ENCODE results near the gene ACACA. TPM values are rescaled to one million over a fixed set of nuclear protein-coding genes. Genes with fewer than 3 reads are reported as not detected.
A peak's percentile ranks its signal among the peaks of the same experiment; 100 is the strongest.
"Not testable (repeated sequence)": the region's sequence is repeated elsewhere in the genome, so short reads cannot be mapped to it uniquely, and the experiment has no call there.

The ACACA gene
- polyA plus RNA-seq (2011; rRNA removed) (53.6 and 57.9 TPM in 2 replicates), polyA minus RNA-seq (2011; rRNA and poly(A)+ RNA removed) (161 and 163 TPM in 2 replicates)

DNA sequence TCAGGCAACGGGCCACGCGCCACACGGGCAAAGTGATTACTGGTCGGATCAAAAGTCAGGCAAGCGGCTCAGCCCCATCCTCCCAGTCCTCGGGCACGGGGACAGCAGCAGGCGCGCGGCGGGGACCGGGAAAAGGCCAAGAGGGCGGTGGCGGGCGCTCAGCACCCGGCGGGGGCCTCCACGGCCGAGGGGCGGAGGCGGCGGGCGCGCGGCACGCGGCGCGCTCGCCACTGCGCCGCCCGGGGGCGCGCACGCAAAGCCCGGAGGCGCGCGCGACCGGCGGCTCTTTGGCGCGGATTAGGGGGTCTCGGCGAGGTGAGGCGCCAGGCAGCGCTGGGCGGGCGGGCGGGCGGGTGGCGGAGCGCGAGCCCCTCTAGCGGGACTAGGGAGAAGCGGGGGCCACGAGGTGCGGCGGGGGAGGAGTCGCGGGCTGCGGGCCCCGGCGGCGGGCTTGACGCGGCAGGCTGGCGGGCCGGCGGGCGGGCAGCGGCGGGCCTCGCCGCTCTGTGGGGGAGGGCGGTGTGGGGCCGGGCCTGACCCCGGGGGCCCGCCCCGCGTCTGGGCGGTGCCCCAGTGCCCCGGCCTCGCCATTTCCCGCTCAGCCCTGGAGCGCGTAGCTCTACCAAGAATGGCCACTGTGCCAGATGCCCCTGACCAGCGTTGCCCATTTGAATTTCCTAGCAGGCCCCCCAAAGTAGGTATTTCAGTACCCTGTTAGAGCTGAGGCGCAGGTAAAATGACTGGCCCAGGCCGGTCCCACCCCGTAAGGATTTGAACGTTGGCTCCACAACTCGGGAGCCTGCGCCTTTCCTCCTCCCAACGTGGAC lies at the start of gene ACACA, which contains the start of gene TADA2A:
ACACA (minus strand) TSS at position 202 of the 827 bp plus-strand sequence. CDS start 537 bp downstream, outside the sequence.
TADA2A (plus strand) TSS at position 252 of the 827 bp plus-strand sequence. CDS start 4,480 bp downstream, outside the sequence.
- H3K9me3 ChIP-seq (ENCODE audit: control insufficient read depth, insufficient read depth, low read length): no peaks in the 10 kb centered on the region; the same call in 1 of the 2 replicates
- no peak for DNase-seq (ENCODE audit: low read depth, low spot score)
- POLR2A ChIA-PET: interaction anchor here (0.6 to 1.2 kb wide), 5 partner anchors 14 to 300 kb away, joined by 3 to 6 read pairs (median 4); no protein-coding TSS in a partner anchor
- H3K27ac ChIP-seq (ENCODE audit: low read depth, low read length): peak within 1 kb of the TSS; percentile 59
- CTCF ChIA-PET: interaction anchor here (0.6 to 2.9 kb wide), 3 partner anchors 9 to 782 kb away, joined by 3 to 12 read pairs (median 3); no protein-coding TSS in a partner anchor
- peak within 1 kb of the TSS; percentile 87 for H3K4me3 ChIP-seq (ENCODE audit: low read depth, low read length)
- TF ChIP-seq, protein P1, sequence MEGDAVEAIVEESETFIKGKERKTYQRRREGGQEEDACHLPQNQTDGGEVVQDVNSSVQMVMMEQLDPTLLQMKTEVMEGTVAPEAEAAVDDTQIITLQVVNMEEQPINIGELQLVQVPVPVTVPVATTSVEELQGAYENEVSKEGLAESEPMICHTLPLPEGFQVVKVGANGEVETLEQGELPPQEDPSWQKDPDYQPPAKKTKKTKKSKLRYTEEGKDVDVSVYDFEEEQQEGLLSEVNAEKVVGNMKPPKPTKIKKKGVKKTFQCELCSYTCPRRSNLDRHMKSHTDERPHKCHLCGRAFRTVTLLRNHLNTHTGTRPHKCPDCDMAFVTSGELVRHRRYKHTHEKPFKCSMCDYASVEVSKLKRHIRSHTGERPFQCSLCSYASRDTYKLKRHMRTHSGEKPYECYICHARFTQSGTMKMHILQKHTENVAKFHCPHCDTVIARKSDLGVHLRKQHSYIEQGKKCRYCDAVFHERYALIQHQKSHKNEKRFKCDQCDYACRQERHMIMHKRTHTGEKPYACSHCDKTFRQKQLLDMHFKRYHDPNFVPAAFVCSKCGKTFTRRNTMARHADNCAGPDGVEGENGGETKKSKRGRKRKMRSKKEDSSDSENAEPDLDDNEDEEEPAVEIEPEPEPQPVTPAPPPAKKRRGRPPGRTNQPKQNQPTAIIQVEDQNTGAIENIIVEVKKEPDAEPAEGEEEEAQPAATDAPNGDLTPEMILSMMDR (IDR thresholded peaks at IDR 0.05; ENCODE audit: low read depth, low read length): no peak
- H3K27me3 ChIP-seq (ENCODE audit: control insufficient read depth, insufficient read depth, low read length): no peaks in the 10 kb centered on the region

- CTCF ChIA-PET: interaction anchor here (2.6 kb wide), 1 partner anchor 12 kb away, joined by 12 read pairs; no protein-coding TSS in a partner anchor
- H3K27ac ChIP-seq (ENCODE audit: low read depth, low read length): no peak overlapping the region
Measured at GRCh38 chr17:37450112-37450511, 43.5 kb upstream of the ACACA start.

DNA sequence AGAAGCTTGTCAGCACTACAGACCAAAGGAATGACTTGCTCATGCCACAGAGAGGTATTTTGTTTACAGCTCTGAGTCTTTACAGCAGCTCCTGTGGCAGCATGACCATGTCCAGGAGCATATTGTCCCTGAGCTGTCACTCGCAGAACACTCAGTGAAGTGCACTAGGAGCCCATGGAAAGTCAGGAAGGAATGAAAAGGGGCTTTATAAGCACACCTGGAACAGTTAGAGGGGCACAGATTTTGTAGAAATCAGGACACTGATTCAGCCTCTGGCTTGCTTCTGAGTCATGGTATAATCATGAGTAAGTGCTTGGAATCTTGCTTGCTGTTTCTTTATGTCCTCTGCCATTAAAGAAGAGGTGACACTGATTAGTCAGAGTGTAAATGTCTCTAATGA lies 41.0 kb upstream of the ACACA start:
- ChIA-PET CTCF (interaction anchor here (0.5 to 1.4 kb wide), 3 partner anchors 10 to 74 kb away, joined by 3 to 6 read pairs (median 4); no protein-coding TSS in a partner anchor), POLR2A (interaction anchor here (0.6 kb wide), 1 partner anchor 44 kb away, joined by 3 read pairs; no protein-coding TSS in a partner anchor)
- TF ChIP-seq, protein P1 (IDR thresholded peaks at IDR 0.05; ENCODE audit: low read depth, low read length): no peak

More at GRCh38 chr17:37450112-37450511, 43.5 kb upstream of the ACACA start:
- TF ChIP-seq, protein P1 (IDR thresholded peaks at IDR 0.05; ENCODE audit: low read depth, low read length): no peak
- Histone ChIP-seq H3K9me3 (ENCODE audit: control insufficient read depth, insufficient read depth, low read length) (no peaks in the 10 kb centered on the region), H3K27me3 (ENCODE audit: control insufficient read depth, insufficient read depth, low read length) (no peaks in the 10 kb centered on the region), H3K4me3 (ENCODE audit: low read depth, low read length) (no peak overlapping the region)
- POLR2A ChIA-PET: no interaction called here
- no peak for DNase-seq (ENCODE audit: low read depth, low spot score)

DNA sequence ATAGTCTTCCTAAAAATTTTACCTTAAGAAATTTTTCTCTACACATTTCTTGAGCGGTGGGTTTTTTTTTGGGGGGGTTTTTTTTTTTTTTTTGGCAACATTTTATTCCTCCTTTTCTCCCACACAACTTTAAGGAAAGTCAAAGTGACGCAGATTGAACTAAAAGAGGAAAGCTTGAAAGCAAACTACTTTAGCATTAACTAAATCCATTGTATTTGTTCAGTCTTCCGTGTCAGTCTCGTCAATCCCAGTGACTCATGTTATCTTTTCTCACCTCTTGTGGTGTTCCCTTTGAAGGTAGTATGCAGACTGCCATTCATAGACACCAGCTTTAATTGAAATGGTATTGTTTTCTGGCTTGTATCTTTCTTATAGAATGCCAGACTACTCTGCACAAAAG lies 39.4 kb upstream of the ACACA start:
- CTCF ChIA-PET: interaction anchor here (0.9 to 1.1 kb wide), 2 partner anchors 73 to 81 kb away, joined by 3 read pairs; no protein-coding TSS in a partner anchor

More for the DNA sequence above, 41.0 kb upstream of the ACACA start:
- Histone ChIP-seq H3K27ac (ENCODE audit: low read depth, low read length) (peak overlapping the region; percentile 53), H3K4me3 (ENCODE audit: low read depth, low read length) (no peak overlapping the region), H3K27me3 (ENCODE audit: control insufficient read depth, insufficient read depth, low read length) (no peaks in the 10 kb centered on the region), H3K9me3 (ENCODE audit: control insufficient read depth, insufficient read depth, low read length) (no peaks in the 10 kb centered on the region)
- DNase-seq (ENCODE audit: low read depth, low spot score): no peak

DNA sequence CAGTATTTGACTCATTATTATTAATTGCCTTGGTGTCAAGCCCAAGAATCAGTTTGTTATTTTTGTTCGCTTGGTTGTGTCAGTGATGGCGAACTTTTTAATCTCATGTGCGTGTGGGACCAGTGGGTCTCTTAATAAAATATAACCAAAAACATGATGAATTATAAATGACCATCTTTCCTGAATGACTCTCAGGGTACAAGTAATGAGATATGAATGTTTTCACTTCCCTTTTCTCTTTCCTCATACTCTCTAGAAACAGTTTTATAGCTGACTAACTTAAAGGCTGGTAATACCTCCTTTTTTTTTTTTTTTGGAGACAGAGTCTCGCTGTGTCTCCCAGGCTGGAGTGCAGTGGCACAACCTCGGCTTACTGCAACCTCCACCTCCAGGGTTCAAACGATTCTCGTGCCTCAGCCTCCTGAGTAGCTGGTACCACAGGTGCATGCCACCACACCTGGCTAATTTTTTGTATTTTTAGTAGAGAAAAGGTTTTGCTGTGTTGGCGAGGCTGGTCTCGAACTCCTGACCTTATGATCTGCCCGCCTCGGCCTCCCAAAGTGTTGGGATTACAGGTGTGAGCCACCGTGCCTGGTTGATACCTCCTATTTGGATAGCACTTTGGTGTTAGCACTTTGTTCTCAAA lies 34.9 kb upstream of the ACACA start:
- POLR2A ChIA-PET: interaction anchor here (0.7 to 1.2 kb wide), 4 partner anchors 11 to 47 kb away, joined by 4 to 6 read pairs (median 5); no protein-coding TSS in a partner anchor
- H3K27me3 ChIP-seq (ENCODE audit: control insufficient read depth, insufficient read depth, low read length); H3K9me3 ChIP-seq (ENCODE audit: control insufficient read depth, insufficient read depth, low read length); CTCF ChIA-PET; H3K4me3 ChIP-seq (ENCODE audit: low read depth, low read length): not testable (repeated sequence)
- peak; percentile 33 for DNase-seq (ENCODE audit: low read depth, low spot score)
- H3K27ac ChIP-seq (ENCODE audit: low read depth, low read length): peak overlapping the region; percentile 21

More for the DNA sequence above, 39.4 kb upstream of the ACACA start:
- H3K27me3 ChIP-seq (ENCODE audit: control insufficient read depth, insufficient read depth, low read length): no peaks in the 10 kb centered on the region
- DNase-seq (ENCODE audit: low read depth, low spot score): no peak
- no peak overlapping the region for H3K27ac ChIP-seq (ENCODE audit: low read depth, low read length)
- H3K9me3 ChIP-seq (ENCODE audit: control insufficient read depth, insufficient read depth, low read length): no peaks in the 10 kb centered on the region
- POLR2A ChIA-PET: no interaction called here
- no peak overlapping the region for H3K4me3 ChIP-seq (ENCODE audit: low read depth, low read length)
- TF ChIP-seq, protein P1 (IDR thresholded peaks at IDR 0.05; ENCODE audit: low read depth, low read length): no peak

Measured in AG04450 (cell line).